Left ventricle myocardium inferior (tissue), 1 donor: Measurements from ENCODE around the gene SLC1A6. TPM values are rescaled to one million over a fixed set of nuclear protein-coding genes. Genes with fewer than 3 reads are reported as not detected.
"Not testable (repeated sequence)": the region's sequence is repeated elsewhere in the genome, so short reads cannot be mapped to it uniquely, and the experiment has no call there.

Source experiments
- DNase-seq: peaks from one replicate; pipeline ENCODE4 v3.0.0-alpha.2; 2020
- H3K27ac ChIP-seq: fragments of 200-600 bp; replicated peaks from 2 replicates; pipeline ENCODE4 v1.8.0; 2021
- H3K27me3 ChIP-seq: fragments of 200-600 bp; 2 replicates; pipeline ENCODE4 v1.8.0; 2021; ENCODE audit warnings: low read depth
- H3K36me3 ChIP-seq: fragments of 200-600 bp; 2 replicates; pipeline ENCODE4 v1.8.0; 2021
- H3K4me1 ChIP-seq: fragments of 200-600 bp; 2 replicates; pipeline ENCODE4 v1.8.0; 2021
- H3K4me3 ChIP-seq: fragments of 200-600 bp; 2 replicates; pipeline ENCODE4 v1.8.0; 2021; ENCODE audit warnings: mild to moderate bottlenecking, moderate library complexity
- H3K9me3 ChIP-seq: fragments of 200-600 bp; replicated peaks from 2 replicates; pipeline ENCODE4 v1.8.0; 2021
- CTCF ChIP-seq: fragments of 200-600 bp; IDR thresholded peaks from 2 replicates; pipeline ENCODE4 v1.8.0; 2021; ENCODE audit warnings: antibody characterized with exemption, mild to moderate bottlenecking, borderline replicate concordance
- intact Hi-C: fragments of 100-400 bp; cut with micrococcal nuclease; formaldehyde crosslinking; loops from one replicate; pipeline ENCODE4 v1.11.0; 2022
- total RNA-seq: library from RNA; stranded (reverse); fragmentation: NEBNext Ultra II Directional; extraction: Animal tissue kit (Norgen Biotek cat#: 25700); gene quantifications from one replicate; pipeline ENCODE4 v1.2.1, GENCODE V29; 2021
- donor health status: DM: no; HTN: yes; CAD: no; lungs with severe emphysema.

Gene SLC1A6
- total RNA-seq, 1 donor from 2014 or later: not detected

- Histone ChIP-seq H3K4me3 (no peak overlapping the region), H3K36me3 (no peaks in the 10 kb centered on the region), H3K9me3 (peaks cover 58% of the 10 kb centered on the region), H3K27me3 (peaks cover 33% of the 10 kb centered on the region), H3K27ac (no peak overlapping the region), H3K4me1 (no peaks in the 10 kb centered on the region)
- intact Hi-C loops: no loop called here
- no peak for TF ChIP-seq CTCF
- no peak for DNase-seq
These were observed 22.2 kb downstream of the SLC1A6 start for GRCh38 chr19:14957464-14957863.

GRCh38 chr19:14954071-14954655, 25.5 kb downstream of the SLC1A6 start:
- no peak for TF ChIP-seq CTCF
- H3K36me3 ChIP-seq: no peaks in the 10 kb centered on the region
- no peak for DNase-seq

GRCh38 chr19:14952767-14953166, 26.9 kb downstream of the SLC1A6 start:
- Histone ChIP-seq H3K4me3 (no peak overlapping the region), H3K9me3 (peaks cover 12% of the 10 kb centered on the region), H3K27ac (no peak overlapping the region), H3K36me3 (no peaks in the 10 kb centered on the region), H3K27me3 (peaks cover 50% of the 10 kb centered on the region), H3K4me1 (no peaks in the 10 kb centered on the region)
- intact Hi-C loops: no loop called here
- no peak for TF ChIP-seq CTCF
- DNase-seq: no peak

More at GRCh38 chr19:14954071-14954655, 25.5 kb downstream of the SLC1A6 start:
- no peak overlapping the region for H3K27ac ChIP-seq
- H3K4me1 ChIP-seq: no peaks in the 10 kb centered on the region
- H3K9me3 ChIP-seq: peaks cover 26% of the 10 kb centered on the region
- no peak overlapping the region for H3K4me3 ChIP-seq
- intact Hi-C loops: no loop called here
- H3K27me3 ChIP-seq: peaks cover 48% of the 10 kb centered on the region

- H3K27ac ChIP-seq: no peak overlapping the region
- H3K27me3 ChIP-seq: peaks cover 41% of the 10 kb centered on the region
- H3K36me3 ChIP-seq: no peaks in the 10 kb centered on the region
- intact Hi-C loops: no loop called here
- H3K4me1 ChIP-seq: no peaks in the 10 kb centered on the region
- H3K4me3 ChIP-seq: no peak overlapping the region
- H3K9me3 ChIP-seq: no peaks in the 10 kb centered on the region
- DNase-seq: no peak
- TF ChIP-seq CTCF: no peak
These were observed 29.2 kb downstream of the SLC1A6 start for GRCh38 chr19:14950421-14950820.

- Histone ChIP-seq H3K27me3 (peaks cover 41% of the 10 kb centered on the region), H3K36me3 (no peaks in the 10 kb centered on the region), H3K9me3 (no peaks in the 10 kb centered on the region), H3K4me3 (no peak overlapping the region), H3K4me1 (no peaks in the 10 kb centered on the region), H3K27ac (no peak overlapping the region)
- DNase-seq: no peak
- intact Hi-C loops: no loop called here
- TF ChIP-seq CTCF: no peak
These were observed 29.8 kb downstream of the SLC1A6 start for GRCh38 chr19:14949876-14950275.

GRCh38 chr19:14949413-14949812, 30.3 kb downstream of the SLC1A6 start:
- DNase-seq, intact Hi-C loops, H3K9me3 ChIP-seq, H3K27ac ChIP-seq, H3K4me1 ChIP-seq, H3K4me3 ChIP-seq, H3K36me3 ChIP-seq: not testable (repeated sequence)
- peaks cover 36% of the 10 kb centered on the region for H3K27me3 ChIP-seq
